DND-41 (cell line): Measurements from ENCODE around the gene BAHD1.

ENCODE experiments used
- CTCF ChIP-seq: IDR thresholded peaks from 2 replicates; pipeline ENCODE4 v1.5.1; 2012; ENCODE audit warnings: borderline replicate concordance, low read length, moderate library complexity, mild to moderate bottlenecking; ENCODE audit not compliant: poor library complexity, severe bottlenecking; ENCODE audit errors: extremely low read depth
- EZH2 ChIP-seq: IDR thresholded peaks from 3 replicates; pipeline ENCODE4 v1.6.1; 2012; ENCODE audit warnings: borderline replicate concordance, low read depth, mild to moderate bottlenecking, moderate library complexity, low read length, inconsistent platforms; ENCODE audit not compliant: severe bottlenecking

GRCh38 chr15:40464595-40465185 is 23.9 kb downstream of the BAHD1 start:
- TF ChIP-seq CTCF = no peak
- no peak for TF ChIP-seq EZH2
